ENCODE results near the gene NEMP2. TPM values are rescaled to one million over a fixed set of nuclear protein-coding genes. Genes with fewer than 3 reads are reported as not detected.

Gene NEMP2
- total RNA-seq, 1 donor from 2014 or later: 7.2 TPM

DNA sequence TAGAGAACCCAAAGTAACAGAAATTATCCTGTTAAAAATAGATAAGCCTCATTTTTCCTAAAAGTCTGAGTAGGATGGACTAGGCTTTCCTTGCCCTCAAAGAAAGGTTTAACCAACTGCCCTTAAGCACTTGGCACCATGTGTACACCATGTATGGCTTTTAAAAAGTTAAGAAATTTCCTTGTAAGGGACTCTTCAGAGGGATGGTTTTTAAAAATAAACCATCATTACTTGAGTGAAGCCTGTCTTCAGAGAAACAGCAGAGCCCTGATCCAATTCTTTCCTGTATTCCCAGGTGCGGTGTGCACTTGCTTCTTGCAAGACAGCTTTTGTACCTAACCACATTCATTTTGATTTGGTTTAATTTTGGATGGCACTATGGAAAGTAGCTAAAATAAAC, 1.1 kb upstream of the NEMP2 start:
- no peak for DNase-seq (ENCODE audit: extremely low spot score, unreplicated experiment)
- TF ChIP-seq, protein P1, sequence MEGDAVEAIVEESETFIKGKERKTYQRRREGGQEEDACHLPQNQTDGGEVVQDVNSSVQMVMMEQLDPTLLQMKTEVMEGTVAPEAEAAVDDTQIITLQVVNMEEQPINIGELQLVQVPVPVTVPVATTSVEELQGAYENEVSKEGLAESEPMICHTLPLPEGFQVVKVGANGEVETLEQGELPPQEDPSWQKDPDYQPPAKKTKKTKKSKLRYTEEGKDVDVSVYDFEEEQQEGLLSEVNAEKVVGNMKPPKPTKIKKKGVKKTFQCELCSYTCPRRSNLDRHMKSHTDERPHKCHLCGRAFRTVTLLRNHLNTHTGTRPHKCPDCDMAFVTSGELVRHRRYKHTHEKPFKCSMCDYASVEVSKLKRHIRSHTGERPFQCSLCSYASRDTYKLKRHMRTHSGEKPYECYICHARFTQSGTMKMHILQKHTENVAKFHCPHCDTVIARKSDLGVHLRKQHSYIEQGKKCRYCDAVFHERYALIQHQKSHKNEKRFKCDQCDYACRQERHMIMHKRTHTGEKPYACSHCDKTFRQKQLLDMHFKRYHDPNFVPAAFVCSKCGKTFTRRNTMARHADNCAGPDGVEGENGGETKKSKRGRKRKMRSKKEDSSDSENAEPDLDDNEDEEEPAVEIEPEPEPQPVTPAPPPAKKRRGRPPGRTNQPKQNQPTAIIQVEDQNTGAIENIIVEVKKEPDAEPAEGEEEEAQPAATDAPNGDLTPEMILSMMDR (conservative IDR thresholded peaks at IDR 0.05): no peak
- Mint-ChIP-seq H3K36me3 (peaks cover 12% of the 10 kb centered on the region), H3K27ac (peak overlapping the region; percentile 62), H3K4me1 (ENCODE audit: unreplicated experiment) (peaks cover 8% of the 10 kb centered on the region), H3K4me3 (peak overlapping the region; percentile 87), H3K27me3 (no peaks in the 10 kb centered on the region), H3K9me3 (peaks cover 14% of the 10 kb centered on the region)

DNA sequence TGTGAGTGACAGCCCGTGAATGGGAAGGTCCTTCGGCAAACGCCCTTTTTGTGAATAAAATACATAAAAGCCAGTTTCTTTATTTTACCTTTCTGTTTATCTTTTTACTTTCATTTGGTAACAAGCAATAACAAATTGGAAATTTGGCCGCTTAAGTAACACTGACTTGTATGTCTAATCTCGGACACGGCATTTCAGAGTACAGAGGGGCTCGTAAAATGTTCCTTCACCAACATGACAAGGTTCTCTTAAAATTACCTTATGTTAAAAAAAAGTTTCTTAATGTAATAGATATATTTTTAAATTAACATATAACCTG, 558 bp upstream of the NEMP2 start:
- DNase-seq (ENCODE audit: extremely low spot score, unreplicated experiment): no peak
- Mint-ChIP-seq H3K4me1 (ENCODE audit: unreplicated experiment) (peaks cover 8% of the 10 kb centered on the region), H3K9me3 (peaks cover 13% of the 10 kb centered on the region), H3K4me3 (peak overlapping the region; percentile 87), H3K27ac (peak overlapping the region; percentile 86), H3K36me3 (peaks cover 12% of the 10 kb centered on the region), H3K27me3 (no peaks in the 10 kb centered on the region)
- TF ChIP-seq, protein P1 (conservative IDR thresholded peaks at IDR 0.05): no peak

DNA sequence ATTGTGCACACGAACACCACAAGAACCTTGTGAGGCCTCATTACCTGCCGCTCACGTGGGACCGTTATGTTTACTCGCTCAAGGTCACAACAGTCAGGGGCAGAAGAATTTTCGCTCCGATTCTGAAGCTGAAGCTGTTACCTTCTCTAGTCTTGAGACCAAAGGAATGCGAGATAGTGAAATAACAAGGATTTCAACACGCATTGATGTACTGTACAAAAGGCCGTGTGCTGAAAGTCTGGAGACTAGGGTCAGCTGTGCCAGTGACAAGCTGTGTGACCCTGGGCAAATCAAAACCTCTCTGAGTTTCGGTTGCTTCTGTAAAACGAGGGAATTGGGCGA, 583 bp downstream of the NEMP2 start:
- Mint-ChIP-seq H3K4me1 (ENCODE audit: unreplicated experiment) (peaks cover 8% of the 10 kb centered on the region), H3K4me3 (peak overlapping the region; percentile 94), H3K27me3 (no peaks in the 10 kb centered on the region), H3K27ac (peak overlapping the region; percentile 88), H3K36me3 (peaks cover 12% of the 10 kb centered on the region), H3K9me3 (peaks cover 4% of the 10 kb centered on the region)
- TF ChIP-seq, protein P1 (conservative IDR thresholded peaks at IDR 0.05): no peak
- DNase-seq (ENCODE audit: extremely low spot score, unreplicated experiment): no peak

DNA sequence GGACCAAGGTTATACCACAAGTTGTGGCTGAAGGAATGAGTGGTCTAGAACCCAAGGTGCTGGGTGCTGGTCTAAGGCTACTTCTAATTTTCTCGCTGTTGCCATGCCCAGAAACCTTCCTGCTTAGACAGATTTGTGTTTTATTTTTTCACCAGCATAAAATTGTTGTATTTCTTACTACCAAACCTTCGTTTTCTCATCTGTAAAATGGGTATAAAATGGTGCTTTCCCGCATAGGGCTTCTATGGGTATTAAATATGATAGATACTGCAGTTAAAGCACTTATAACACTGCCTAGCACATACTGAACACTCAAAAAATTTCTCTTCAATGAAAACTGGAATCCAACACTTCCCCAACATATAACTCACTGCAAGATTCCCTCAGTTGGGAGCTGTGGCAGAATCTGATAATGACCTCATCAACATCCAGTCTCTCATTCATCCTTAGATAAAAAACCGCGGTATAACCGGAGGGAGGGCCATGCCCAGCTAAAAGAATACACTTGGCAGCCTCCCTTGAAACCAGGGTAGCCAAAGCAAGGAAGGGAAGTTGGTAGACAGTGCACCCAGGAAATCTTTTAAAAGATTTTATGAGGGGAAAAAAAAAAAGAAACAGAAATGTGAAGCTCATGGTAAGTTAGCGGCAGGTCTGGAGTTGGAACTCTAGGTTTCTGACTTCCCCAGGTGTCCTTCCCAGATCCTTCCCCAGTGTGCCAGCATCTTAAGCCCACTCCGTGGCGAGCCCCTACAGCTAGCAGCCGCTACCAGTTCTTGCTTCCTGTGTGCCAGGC, 1.2 kb downstream of the NEMP2 start:
- Mint-ChIP-seq H3K4me1 (ENCODE audit: unreplicated experiment) (peaks cover 12% of the 10 kb centered on the region), H3K9me3 (no peaks in the 10 kb centered on the region), H3K27ac (peak overlapping the region; percentile 88), H3K4me3 (peak overlapping the region; percentile 94), H3K36me3 (peaks cover 7% of the 10 kb centered on the region), H3K27me3 (no peaks in the 10 kb centered on the region)
- DNase-seq (ENCODE audit: extremely low spot score, unreplicated experiment): no peak
- TF ChIP-seq, protein P1 (conservative IDR thresholded peaks at IDR 0.05): no peak

DNA sequence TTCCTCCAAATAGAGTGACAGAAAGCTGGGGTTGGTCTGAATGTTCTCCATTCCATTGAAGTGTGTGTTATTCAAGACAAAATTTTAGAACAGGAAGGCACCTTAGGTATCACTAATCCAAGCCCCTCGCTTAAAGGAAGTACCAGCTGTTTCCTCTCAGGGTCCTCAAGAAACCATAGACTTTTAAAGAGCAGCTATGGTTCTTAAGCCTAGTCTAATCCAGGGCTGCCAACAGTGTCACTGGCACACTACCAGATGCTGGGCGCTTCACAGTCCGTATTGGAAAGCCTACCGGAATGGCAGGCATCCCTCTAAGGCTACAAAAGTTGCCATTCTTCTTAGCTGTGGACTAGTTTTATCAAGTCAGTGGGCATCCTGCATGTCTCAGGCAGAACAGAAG, 1.9 kb downstream of the NEMP2 start:
- Mint-ChIP-seq H3K27ac (peak overlapping the region; percentile 8), H3K4me1 (ENCODE audit: unreplicated experiment) (peaks cover 12% of the 10 kb centered on the region), H3K9me3 (no peaks in the 10 kb centered on the region), H3K4me3 (no peak overlapping the region), H3K36me3 (peaks cover 3% of the 10 kb centered on the region), H3K27me3 (no peaks in the 10 kb centered on the region)
- no peak for DNase-seq (ENCODE audit: extremely low spot score, unreplicated experiment)
- TF ChIP-seq, protein P1 (conservative IDR thresholded peaks at IDR 0.05): no peak
